ENCODE results near the gene RAMP1. TPM values are rescaled to one million over a fixed set of nuclear protein-coding genes. Genes with fewer than 3 reads are reported as not detected.
"Not testable (repeated sequence)": the region's sequence is repeated elsewhere in the genome, so short reads cannot be mapped to it uniquely, and the experiment has no call there.

The RAMP1 gene
- total and polyA plus RNA-seq, 9 of the 15 experiments (the other 6 are each of a cell fraction or from before 2014, with no cell fraction given): 0.72 to 0.77 TPM; not detected in 7

DNA sequence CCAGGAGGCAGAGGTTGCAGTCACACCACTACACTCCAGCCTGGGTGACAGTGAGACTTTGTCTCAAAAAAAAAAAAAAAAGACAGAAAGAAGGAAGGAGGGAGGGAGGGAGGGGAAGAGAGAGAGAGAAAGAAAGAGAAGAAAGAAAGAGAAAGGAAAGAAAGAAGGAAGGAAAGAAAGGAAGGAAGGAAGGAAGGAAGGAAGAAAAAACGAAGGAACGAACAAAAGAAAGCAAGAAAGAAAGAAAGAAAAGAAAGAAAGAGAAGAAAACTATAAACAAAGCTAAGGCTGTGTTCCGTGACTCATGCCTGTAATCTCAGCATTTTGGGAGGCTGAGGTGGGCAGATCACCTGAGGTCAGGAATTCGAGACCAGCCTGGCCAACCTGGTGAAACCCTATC lies 91.9 kb downstream of the RAMP1 start:
- H2AFZ ChIP-seq (ENCODE audit: low read depth, low read length); H3K4me3 ChIP-seq; H3K9ac ChIP-seq (ENCODE audit: insufficient read depth in 1 of 2, low read depth in 2 of 2, low read length in 2 of 2); H3K9me3 ChIP-seq (replicated peaks; ENCODE audit: control insufficient read depth, insufficient read depth, low read depth, low read length); H3K27me3 ChIP-seq (ENCODE audit: control insufficient read depth in 2 of 2, insufficient read depth in 2 of 2, low read length in 2 of 2); H3K79me2 ChIP-seq (ENCODE audit: control insufficient read depth, insufficient read depth, low read length); intact Hi-C loops (cut with micrococcal nuclease); ATAC-seq; H3K27ac ChIP-seq (ENCODE audit: extremely low read depth, low read depth, low read length); FAIRE-seq; DNase-seq (ENCODE audit: extremely low read depth in 1 of 4, low spot score in 3 of 4); H3K36me3 ChIP-seq (ENCODE audit: control insufficient read depth, insufficient read depth, low read length); H3K4me2 ChIP-seq (ENCODE audit: insufficient read depth, low read length); H3K4me1 ChIP-seq (replicated peaks in 1 of 2; ENCODE audit: control insufficient read depth in 2 of 2, insufficient read depth in 2 of 2, low read length in 2 of 2); CTCF ChIA-PET (ENCODE audit: low intra/inter-chr PET ratio); BruUV-seq (replicated peaks); H3K9me1 ChIP-seq (ENCODE audit: control insufficient read depth, insufficient read depth, low read length); H4K20me1 ChIP-seq (replicated peaks; ENCODE audit: control insufficient read depth, insufficient read depth, low read length); POLR2A ChIA-PET; in situ Hi-C loops (cut with MboI): not testable (repeated sequence)
- TF ChIP-seq, protein P1, sequence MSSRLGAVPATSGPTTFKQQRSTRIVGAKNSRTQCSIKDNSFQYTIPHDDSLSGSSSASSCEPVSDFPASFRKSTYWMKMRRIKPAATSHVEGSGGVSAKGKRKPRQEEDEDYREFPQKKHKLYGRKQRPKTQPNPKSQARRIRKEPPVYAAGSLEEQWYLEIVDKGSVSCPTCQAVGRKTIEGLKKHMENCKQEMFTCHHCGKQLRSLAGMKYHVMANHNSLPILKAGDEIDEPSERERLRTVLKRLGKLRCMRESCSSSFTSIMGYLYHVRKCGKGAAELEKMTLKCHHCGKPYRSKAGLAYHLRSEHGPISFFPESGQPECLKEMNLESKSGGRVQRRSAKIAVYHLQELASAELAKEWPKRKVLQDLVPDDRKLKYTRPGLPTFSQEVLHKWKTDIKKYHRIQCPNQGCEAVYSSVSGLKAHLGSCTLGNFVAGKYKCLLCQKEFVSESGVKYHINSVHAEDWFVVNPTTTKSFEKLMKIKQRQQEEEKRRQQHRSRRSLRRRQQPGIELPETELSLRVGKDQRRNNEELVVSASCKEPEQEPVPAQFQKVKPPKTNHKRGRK (tag; IDR thresholded peaks at IDR 0.05): peak; percentile 76
- WGBS (ENCODE audit: insufficient coverage, low coverage, missing lambda C conversion rate): 16% methylated on average over 4 of the region's 4 CpGs

DNA sequence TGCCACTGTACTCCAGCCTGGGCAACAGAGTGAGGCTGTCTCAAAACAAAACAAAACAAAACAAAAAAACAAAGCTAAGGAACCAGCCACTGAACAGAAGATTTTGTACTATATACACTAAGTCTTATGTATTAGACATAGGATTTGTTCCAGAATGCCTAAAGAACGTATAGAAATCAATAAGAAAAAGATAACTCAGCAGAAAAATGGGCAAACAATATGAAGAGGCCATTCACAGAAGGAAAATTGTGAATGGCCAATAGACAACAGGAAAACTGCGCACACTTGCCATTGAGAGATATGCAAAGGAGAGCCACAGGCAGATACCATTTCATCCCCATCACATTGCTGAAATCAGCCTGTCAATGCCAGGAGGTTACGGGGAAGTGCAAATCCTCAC lies 92.5 kb downstream of the RAMP1 start:
- H3K4me1 ChIP-seq (replicated peaks in 1 of 2; ENCODE audit: control insufficient read depth in 2 of 2, insufficient read depth in 2 of 2, low read length in 2 of 2): peaks cover 0 to 5% of the 10 kb centered on the region in 2 experiments; a peak in 1 of 5 replicates
- H3K9ac ChIP-seq (ENCODE audit: insufficient read depth in 1 of 2, low read depth in 2 of 2, low read length in 2 of 2): no peak overlapping the region
- POLR2A ChIA-PET: no interaction called here
- FAIRE-seq (no peak), DNase-seq (ENCODE audit: extremely low read depth in 1 of 4, low spot score in 3 of 4) (no peak), ATAC-seq (no peak)
- WGBS (ENCODE audit: insufficient coverage, low coverage, missing lambda C conversion rate): 57% methylated on average over 3 of the region's 3 CpGs
- CTCF ChIA-PET (ENCODE audit: low intra/inter-chr PET ratio): no interaction called here
- no peaks in the 10 kb centered on the region for H4K20me1 ChIP-seq (replicated peaks; ENCODE audit: control insufficient read depth, insufficient read depth, low read length)
- no peaks in the 10 kb centered on the region for H3K27me3 ChIP-seq (ENCODE audit: control insufficient read depth in 2 of 2, insufficient read depth in 2 of 2, low read length in 2 of 2)
- TF ChIP-seq ZNF695 (CRISPR knock-in tag; IDR thresholded peaks at IDR 0.05) (no peak), MAFF (IDR thresholded peaks at IDR 0.05; ENCODE audit: low read length) (0 out of 2 replicates have a peak, but pooled peaks have one; percentile 9), MAFG (tag; conservative IDR thresholded peaks at IDR 0.05) (peak; percentile 47), ESRRA (IDR thresholded peaks at IDR 0.05; ENCODE audit: borderline replicate concordance, low read depth) (no peak), BMI1 (IDR thresholded peaks at IDR 0.05; ENCODE audit: low read length) (no peak), NFIX (CRISPR knock-in tag; IDR thresholded peaks at IDR 0.05; ENCODE audit: low read depth) (no peak), FOXK1 (CRISPR knock-in tag; IDR thresholded peaks at IDR 0.05; ENCODE audit: borderline replicate concordance) (no peak), C11orf30 (IDR thresholded peaks at IDR 0.05; ENCODE audit: low read depth) (peak; percentile 77), ZC3H4 (CRISPR knock-in tag; IDR thresholded peaks at IDR 0.05; ENCODE audit: borderline replicate concordance) (no peak), HMG20A (CRISPR knock-in tag; conservative IDR thresholded peaks at IDR 0.05) (no peak), ZNF282 (CRISPR knock-in tag; IDR thresholded peaks at IDR 0.05) (no peak), ZNF316 (IDR thresholded peaks at IDR 0.05) (peak; percentile 88)
- TF ChIP-seq, protein P2, sequence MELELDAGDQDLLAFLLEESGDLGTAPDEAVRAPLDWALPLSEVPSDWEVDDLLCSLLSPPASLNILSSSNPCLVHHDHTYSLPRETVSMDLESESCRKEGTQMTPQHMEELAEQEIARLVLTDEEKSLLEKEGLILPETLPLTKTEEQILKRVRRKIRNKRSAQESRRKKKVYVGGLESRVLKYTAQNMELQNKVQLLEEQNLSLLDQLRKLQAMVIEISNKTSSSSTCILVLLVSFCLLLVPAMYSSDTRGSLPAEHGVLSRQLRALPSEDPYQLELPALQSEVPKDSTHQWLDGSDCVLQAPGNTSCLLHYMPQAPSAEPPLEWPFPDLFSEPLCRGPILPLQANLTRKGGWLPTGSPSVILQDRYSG (tag; conservative IDR thresholded peaks at IDR 0.05; ENCODE audit: low read depth): no peak
- no peaks in the 10 kb centered on the region for H3K36me3 ChIP-seq (ENCODE audit: control insufficient read depth, insufficient read depth, low read length)
- no peak overlapping the region for H3K4me3 ChIP-seq
- no peaks in the 10 kb centered on the region for H3K9me1 ChIP-seq (ENCODE audit: control insufficient read depth, insufficient read depth, low read length)
- H2AFZ ChIP-seq (ENCODE audit: low read depth, low read length): no peak overlapping the region
- no TSS peak for BruUV-seq (replicated peaks)
- H3K79me2 ChIP-seq (ENCODE audit: control insufficient read depth, insufficient read depth, low read length): no peaks in the 10 kb centered on the region
- in situ Hi-C loops (cut with MboI) (no loop called here), intact Hi-C loops (cut with micrococcal nuclease) (no loop called here)
- H3K4me2 ChIP-seq (ENCODE audit: insufficient read depth, low read length): no peak overlapping the region
- H3K27ac ChIP-seq (ENCODE audit: extremely low read depth, low read depth, low read length): no peak overlapping the region
- H3K9me3 ChIP-seq (replicated peaks; ENCODE audit: control insufficient read depth, insufficient read depth, low read depth, low read length): no peaks in the 10 kb centered on the region
